GM06990 (cell line): ENCODE results near the gene IL16.

Experiments used
- DNase-seq: peaks from one replicate; pipeline ENCODE4 v3.0.0-alpha.2; 2011; ENCODE audit not compliant: insufficient read length; ENCODE audit errors: extremely low read depth
- H3K27me3 ChIP-seq: replicated peaks from 2 replicates; pipeline ENCODE4 v1.6.0; 2011; ENCODE audit warnings: low read length; ENCODE audit not compliant: control insufficient read depth, insufficient read depth
- H3K36me3 ChIP-seq: 2 replicates; pipeline ENCODE4 v1.5.1; 2011; ENCODE audit warnings: low read length; ENCODE audit not compliant: control insufficient read depth, insufficient read depth
- H3K4me3 ChIP-seq: replicated peaks from 2 replicates; pipeline ENCODE4 v1.5.1; 2011; ENCODE audit warnings: low read depth, mild to moderate bottlenecking, control low read depth, low read length
- TF ChIP-seq, protein P1 (sequence below): IDR thresholded peaks from 2 replicates; pipeline ENCODE4 v1.5.1; 2011; ENCODE audit warnings: low read length, control low read depth, mild to moderate bottlenecking, inconsistent platforms; ENCODE audit not compliant: insufficient read depth, poor library complexity, severe bottlenecking

Gene IL16

DNA sequence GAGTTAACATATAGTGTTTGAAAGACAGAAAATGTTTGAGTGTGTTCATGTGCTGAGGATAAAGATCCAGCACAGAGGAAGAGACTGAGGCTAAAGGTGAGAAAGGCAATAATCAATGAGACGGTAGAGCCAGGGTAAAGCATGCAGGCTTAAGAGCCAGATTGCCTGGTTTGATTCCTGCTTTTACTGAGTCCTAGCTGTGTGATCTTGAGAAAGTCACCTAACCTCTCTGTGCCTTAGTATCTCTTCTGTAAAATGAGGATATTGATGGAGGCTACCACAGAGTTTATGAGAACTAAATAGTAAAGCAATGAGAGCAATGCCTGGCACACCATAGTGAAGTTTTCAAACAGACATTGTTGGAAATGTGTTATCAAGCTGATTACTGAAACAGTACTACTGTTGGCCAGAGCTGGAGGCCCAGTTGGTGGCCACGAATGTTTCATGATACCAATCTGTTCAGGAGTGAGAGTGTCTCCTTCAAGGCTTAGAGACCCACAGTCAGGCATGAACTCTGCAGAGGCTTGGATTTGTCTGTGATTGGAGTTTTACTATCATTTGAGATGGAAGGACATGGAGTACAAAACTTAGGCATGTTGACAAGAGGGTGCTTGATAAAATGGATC, 26.8 kb downstream of the IL16 start:
- Histone ChIP-seq H3K36me3 (no peaks in the 10 kb centered on the region), H3K4me3 (no peak overlapping the region), H3K27me3 (no peaks in the 10 kb centered on the region; the same call in none of the 2 replicates)
- TF ChIP-seq, protein P1, sequence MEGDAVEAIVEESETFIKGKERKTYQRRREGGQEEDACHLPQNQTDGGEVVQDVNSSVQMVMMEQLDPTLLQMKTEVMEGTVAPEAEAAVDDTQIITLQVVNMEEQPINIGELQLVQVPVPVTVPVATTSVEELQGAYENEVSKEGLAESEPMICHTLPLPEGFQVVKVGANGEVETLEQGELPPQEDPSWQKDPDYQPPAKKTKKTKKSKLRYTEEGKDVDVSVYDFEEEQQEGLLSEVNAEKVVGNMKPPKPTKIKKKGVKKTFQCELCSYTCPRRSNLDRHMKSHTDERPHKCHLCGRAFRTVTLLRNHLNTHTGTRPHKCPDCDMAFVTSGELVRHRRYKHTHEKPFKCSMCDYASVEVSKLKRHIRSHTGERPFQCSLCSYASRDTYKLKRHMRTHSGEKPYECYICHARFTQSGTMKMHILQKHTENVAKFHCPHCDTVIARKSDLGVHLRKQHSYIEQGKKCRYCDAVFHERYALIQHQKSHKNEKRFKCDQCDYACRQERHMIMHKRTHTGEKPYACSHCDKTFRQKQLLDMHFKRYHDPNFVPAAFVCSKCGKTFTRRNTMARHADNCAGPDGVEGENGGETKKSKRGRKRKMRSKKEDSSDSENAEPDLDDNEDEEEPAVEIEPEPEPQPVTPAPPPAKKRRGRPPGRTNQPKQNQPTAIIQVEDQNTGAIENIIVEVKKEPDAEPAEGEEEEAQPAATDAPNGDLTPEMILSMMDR, result no peak
- no peak for DNase-seq

DNA sequence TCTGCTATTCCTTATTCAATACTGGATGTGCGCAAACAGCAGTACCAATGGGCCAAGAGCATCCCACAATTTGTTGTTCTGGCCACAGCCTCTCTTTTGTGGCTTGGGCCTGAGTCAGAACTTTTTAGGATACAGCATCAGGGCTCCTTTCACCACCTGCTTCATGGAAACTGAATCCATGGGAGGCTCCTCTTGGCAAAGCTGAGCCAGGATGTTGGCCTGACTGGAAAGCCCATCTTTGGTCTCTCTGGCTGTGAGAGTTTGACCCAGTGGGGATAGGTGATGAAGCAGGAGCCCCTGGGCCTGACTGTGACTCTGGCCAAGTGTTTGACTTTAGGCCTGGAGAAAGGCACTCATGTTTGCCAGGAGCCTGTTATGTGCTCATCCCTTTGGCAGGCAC, 27.6 kb downstream of the IL16 start:
- H3K4me3 ChIP-seq, result no peak overlapping the region
- no peak for DNase-seq
- H3K27me3 ChIP-seq, result no peaks in the 10 kb centered on the region; the same call in none of the 2 replicates
- TF ChIP-seq, protein P1, result no peak
- no peaks in the 10 kb centered on the region for H3K36me3 ChIP-seq

DNA sequence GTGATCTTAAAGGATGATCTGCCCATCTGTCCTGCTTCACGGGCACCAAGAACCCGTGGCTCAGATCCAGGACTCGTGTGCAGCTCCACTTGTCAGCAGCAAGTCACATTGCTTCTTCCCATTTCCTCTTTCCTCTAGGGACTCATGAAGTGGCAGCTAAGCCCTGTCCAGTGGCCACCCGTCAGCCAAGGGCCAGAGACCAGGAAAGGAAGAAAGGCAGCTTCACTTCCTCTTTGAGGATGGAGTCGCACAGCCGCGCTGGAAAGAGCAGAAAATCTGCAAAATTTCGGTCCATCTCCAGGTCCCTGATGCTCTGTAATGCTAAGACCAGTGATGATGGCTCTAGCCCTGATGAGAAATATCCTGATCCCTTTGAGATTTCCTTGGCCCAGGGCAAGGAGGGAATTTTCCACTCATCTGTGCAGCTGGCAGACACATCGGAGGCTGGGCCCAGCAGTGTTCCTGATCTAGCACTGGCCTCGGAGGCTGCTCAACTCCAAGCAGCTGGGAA, 28.5 kb downstream of the IL16 start:
- Histone ChIP-seq H3K4me3 (no peak overlapping the region), H3K36me3 (no peaks in the 10 kb centered on the region), H3K27me3 (no peaks in the 10 kb centered on the region; the same call in none of the 2 replicates)
- DNase-seq, result no peak
- TF ChIP-seq, protein P1, result no peak

DNA sequence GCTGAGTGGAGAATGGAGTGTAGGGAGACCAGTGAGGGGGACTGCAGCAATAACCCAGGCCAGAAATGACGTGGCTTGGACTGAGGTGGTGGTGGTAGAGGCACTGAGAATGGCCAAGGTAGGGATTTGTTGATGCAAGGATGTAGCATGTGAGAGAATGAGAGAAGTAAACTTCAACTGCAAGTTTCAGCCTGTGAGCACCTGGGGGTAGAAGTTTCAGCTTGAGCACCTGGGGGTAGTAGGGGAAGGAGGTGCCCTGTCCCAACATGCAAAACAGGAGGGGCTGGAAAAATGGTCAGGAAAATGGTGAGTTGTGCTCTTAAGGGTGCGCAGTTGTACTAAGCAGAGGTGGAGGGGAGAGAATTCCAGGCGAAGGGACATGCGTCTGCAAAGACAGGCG, 31.0 kb downstream of the IL16 start:
- Histone ChIP-seq H3K36me3 (no peaks in the 10 kb centered on the region), H3K27me3 (no peaks in the 10 kb centered on the region; the same call in none of the 2 replicates), H3K4me3 (no peak overlapping the region)
- TF ChIP-seq, protein P1, result no peak
- no peak for DNase-seq

DNA sequence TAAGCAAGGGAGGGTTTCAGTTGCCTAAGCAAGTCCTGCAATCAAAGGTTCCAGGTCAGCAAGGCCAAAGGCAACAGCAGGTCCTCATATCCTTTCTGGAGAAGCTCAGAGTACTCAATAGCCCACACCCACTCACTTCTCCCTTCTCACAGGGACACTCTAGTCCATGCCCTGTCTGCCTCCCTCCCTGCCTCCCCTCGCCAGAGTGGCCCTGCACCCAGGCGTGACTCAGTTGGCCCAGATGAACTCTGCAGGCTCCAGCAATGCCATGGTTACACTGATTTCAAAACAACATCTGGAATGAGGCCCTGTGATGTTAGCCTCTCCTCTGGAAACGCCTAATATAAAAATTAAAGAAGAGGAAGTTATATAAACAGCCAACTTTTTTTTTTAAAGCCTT, 32.9 kb downstream of the IL16 start:
- H3K27me3 ChIP-seq, result no peaks in the 10 kb centered on the region; the same call in none of the 2 replicates
- TF ChIP-seq, protein P1, result no peak
- H3K4me3 ChIP-seq, result no peak overlapping the region
- DNase-seq, result no peak
- H3K36me3 ChIP-seq, result no peaks in the 10 kb centered on the region
